Nephron progenitor cell (in vitro differentiated cells): ENCODE results near the gene PRCD.

Experiments
- DNase-seq: peaks from one replicate; pipeline ENCODE4 v3.0.0; 2021
- H3K27ac Mint-ChIP-seq: 2 replicates; pipeline ENCODE4 v1.8.0; 2021; ENCODE audit warnings: mild to moderate bottlenecking, moderate library complexity, mixed read lengths
- H3K27me3 Mint-ChIP-seq: 2 replicates; pipeline ENCODE4 v1.8.0; 2021; ENCODE audit warnings: mild to moderate bottlenecking, low read depth, mixed read lengths; ENCODE audit not compliant: poor library complexity
- H3K36me3 Mint-ChIP-seq: 2 replicates; pipeline ENCODE4 v1.8.0; 2021; ENCODE audit warnings: low read depth, mixed read lengths
- H3K4me1 Mint-ChIP-seq: 2 replicates; pipeline ENCODE4 v1.8.0; 2021; ENCODE audit warnings: mixed read lengths
- H3K4me3 Mint-ChIP-seq: 2 replicates; pipeline ENCODE4 v1.8.0; 2021; ENCODE audit warnings: mild to moderate bottlenecking, moderate library complexity, mixed read lengths
- H3K9me3 Mint-ChIP-seq: 2 replicates; pipeline ENCODE4 v1.8.0; 2021; ENCODE audit warnings: mild to moderate bottlenecking, moderate library complexity, mixed read lengths
- TF ChIP-seq, protein P1 (sequence below): fragments of 200-600 bp; sonication (generic); IDR thresholded peaks from 2 replicates; pipeline ENCODE4 v1.5.0; 2021; ENCODE audit warnings: antibody characterized with exemption

The PRCD gene

DNA sequence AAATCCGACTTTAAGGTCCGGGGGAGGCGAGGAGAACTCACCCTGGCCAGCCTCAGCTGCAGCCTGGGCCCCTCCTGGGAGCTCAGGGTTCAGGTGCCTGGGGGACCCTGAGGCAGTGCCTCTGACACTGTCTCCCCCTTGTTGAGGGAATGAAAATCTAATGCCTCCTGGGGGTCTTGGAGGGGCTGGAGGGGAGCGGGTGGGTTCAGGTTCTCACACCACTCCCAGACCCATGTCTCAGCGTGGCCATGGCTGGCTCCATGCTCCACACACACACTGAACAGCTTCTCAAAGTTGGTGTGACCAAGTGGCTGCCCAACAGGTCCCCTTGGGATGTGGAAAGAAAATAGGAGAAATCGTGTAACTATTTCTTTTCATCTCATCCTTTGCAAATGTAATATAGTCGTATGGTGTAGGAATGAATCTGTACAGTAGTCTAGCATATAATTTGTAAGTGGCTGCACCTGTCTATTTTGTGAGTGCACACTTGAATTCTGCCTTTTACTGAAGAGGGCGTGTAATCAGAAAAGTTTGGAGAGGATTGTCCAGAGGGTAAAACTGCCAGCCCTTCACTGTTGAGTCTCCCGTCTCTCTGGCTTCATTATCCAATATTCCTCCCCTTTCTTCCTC is 788 bp upstream of the PRCD start:
- Mint-ChIP-seq H3K27ac (no peak overlapping the region), H3K9me3 (no peaks in the 10 kb centered on the region), H3K27me3 (peaks cover 77% of the 10 kb centered on the region), H3K36me3 (no peaks in the 10 kb centered on the region), H3K4me3 (peak overlapping the region; percentile 68), H3K4me1 (peaks cover 69% of the 10 kb centered on the region)
- TF ChIP-seq, protein P1, sequence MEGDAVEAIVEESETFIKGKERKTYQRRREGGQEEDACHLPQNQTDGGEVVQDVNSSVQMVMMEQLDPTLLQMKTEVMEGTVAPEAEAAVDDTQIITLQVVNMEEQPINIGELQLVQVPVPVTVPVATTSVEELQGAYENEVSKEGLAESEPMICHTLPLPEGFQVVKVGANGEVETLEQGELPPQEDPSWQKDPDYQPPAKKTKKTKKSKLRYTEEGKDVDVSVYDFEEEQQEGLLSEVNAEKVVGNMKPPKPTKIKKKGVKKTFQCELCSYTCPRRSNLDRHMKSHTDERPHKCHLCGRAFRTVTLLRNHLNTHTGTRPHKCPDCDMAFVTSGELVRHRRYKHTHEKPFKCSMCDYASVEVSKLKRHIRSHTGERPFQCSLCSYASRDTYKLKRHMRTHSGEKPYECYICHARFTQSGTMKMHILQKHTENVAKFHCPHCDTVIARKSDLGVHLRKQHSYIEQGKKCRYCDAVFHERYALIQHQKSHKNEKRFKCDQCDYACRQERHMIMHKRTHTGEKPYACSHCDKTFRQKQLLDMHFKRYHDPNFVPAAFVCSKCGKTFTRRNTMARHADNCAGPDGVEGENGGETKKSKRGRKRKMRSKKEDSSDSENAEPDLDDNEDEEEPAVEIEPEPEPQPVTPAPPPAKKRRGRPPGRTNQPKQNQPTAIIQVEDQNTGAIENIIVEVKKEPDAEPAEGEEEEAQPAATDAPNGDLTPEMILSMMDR = no peak
- DNase-seq = no peak

DNA sequence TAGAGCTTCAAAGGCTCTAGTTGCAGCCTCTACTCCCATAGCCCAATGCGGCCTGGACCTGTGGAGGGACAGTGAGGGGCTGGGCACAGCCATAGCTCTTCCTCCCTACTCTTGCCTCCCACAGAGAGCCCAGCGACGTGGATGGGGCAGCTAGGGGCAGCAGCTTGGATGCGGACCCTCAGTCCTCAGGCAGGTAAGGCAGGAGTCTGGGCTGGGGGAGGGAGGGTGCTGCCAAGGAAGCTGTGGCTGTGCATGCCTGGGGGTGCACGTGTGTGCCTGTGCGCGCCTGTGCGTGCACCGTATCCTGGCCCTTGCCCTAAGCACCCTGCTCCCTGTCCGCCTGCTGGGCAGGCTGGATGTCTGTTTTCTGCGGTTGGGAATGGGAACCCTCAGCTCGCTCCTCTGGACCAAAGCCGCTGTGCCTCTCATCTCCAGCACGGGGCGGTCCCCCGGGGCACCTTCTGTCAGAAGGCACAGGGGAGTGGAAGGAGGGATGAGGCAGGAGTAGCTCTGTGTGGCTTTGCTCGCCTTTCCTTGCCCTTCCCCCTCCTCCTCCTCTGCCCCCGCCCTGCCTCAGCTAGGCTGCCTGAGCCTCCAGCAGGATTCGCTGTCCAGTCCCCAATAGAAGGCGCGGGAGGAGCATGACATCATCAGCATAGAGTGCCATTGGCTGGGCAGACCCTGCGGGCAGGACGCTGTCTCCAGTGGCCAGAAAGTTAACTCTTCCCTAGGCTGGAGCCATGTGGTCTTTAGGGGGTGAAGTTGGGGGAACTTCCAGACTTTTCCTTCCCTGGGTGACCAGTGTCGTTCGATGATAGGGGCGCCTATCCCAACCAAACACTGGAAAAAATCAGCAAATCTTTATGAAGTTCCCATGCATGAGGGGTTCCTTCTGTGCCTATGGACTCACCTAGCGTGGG is 797 bp downstream of the PRCD start:
- Mint-ChIP-seq H3K27ac (no peak overlapping the region), H3K4me1 (peaks cover 62% of the 10 kb centered on the region), H3K27me3 (peaks cover 83% of the 10 kb centered on the region), H3K4me3 (peak overlapping the region; percentile 74), H3K9me3 (no peaks in the 10 kb centered on the region), H3K36me3 (no peaks in the 10 kb centered on the region)
- peak; percentile 88 for DNase-seq
- TF ChIP-seq, protein P1 = peak; percentile 7

DNA sequence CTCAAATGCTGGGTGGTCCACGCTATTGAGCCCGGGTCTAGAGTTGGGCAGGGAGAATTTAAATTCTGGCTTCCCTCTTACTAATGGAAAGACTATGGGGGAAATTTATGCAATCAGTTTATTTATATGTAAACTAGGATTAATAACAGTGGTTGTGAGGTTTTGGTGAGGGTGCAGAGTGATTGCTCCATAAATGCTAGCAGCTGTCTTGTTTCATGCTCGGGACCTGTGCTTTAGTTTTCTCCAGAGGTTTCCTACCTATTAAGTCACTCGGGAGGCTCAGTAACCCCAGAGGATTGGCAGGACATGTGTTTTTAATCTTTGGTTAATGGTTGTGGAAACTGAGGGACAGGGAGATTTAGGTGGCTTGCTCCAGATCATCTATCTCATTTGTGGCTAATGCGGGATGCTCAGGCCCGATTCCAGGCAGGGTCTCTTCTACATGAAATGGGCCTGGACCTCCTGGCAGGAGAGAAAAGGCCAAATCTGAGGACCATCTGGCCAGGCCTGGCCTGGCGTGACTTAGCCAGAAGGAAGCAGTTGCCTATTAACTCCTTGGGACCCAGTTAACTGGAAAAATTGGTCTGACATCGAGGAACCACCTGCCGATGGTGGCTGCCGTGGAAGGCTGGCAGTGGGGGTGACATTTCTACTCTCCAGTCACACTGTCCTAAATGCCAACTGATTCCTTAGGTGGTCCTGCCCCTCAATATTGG is 2.1 kb downstream of the PRCD start:
- TF ChIP-seq, protein P1 = no peak
- H3K36me3 Mint-ChIP-seq = no peaks in the 10 kb centered on the region
- no peak overlapping the region for H3K27ac Mint-ChIP-seq
- peaks cover 82% of the 10 kb centered on the region for H3K27me3 Mint-ChIP-seq
- DNase-seq = no peak
- H3K4me1 Mint-ChIP-seq = peaks cover 60% of the 10 kb centered on the region
- H3K4me3 Mint-ChIP-seq = no peak overlapping the region
- no peaks in the 10 kb centered on the region for H3K9me3 Mint-ChIP-seq

DNA sequence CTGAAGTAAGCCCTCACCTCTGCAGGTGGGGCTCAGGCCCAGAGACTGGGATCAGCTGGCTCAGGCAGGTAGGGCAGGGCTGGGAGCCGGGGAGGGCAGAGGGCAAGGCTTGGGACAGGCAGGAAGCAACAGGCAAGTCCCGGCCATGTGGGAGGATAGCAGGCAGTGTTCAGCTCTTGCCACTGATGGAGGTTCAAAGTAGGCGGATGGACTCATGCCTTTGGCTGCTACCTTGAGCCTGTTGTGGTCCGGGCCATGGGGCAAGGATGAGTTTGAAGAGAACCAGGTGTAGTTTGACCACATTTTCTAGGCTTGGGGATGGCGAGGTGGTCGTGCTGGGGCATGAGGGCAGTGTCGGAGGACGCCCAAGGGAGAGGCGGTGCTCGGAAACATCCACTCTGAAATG is 2.7 kb downstream of the PRCD start:
- Mint-ChIP-seq H3K9me3 (no peaks in the 10 kb centered on the region), H3K36me3 (no peaks in the 10 kb centered on the region), H3K4me3 (peak overlapping the region; percentile 43), H3K27me3 (peaks cover 75% of the 10 kb centered on the region), H3K27ac (no peak overlapping the region), H3K4me1 (peaks cover 60% of the 10 kb centered on the region)
- DNase-seq = no peak
- TF ChIP-seq, protein P1 = no peak

DNA sequence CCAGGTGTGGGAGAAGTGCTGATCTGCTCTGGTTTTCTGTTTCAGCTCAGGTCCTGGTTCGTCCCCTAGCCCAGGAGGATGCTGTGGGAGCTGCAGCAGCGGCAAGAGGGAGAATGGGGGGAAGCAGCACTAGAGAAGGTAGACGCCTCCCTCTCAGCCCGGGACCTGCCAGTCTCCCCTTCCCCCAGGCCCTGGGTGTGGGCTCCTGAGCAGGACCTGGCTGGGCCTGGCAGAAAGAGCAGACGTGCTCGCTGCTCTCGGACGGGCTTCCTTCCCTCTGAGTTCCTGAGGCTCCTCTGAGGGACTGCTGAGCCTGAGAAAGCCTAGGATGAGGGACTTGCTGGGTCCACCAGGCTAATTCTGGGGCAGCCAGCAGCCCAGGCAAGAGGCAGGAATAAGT is 3.1 kb downstream of the PRCD start:
- H3K27ac Mint-ChIP-seq = no peak overlapping the region
- TF ChIP-seq, protein P1 = no peak
- peaks cover 60% of the 10 kb centered on the region for H3K4me1 Mint-ChIP-seq
- no peaks in the 10 kb centered on the region for H3K9me3 Mint-ChIP-seq
- DNase-seq = no peak
- peak overlapping the region; percentile 43 for H3K4me3 Mint-ChIP-seq
- H3K27me3 Mint-ChIP-seq = peaks cover 73% of the 10 kb centered on the region
- no peaks in the 10 kb centered on the region for H3K36me3 Mint-ChIP-seq
